GM23338 (cell line): ENCODE measurements around the gene PTPRN2. TPM values are rescaled to one million over a fixed set of nuclear protein-coding genes. Genes with fewer than 3 reads are reported as not detected.

Source experiments
- ATAC-seq: fragments of 200-7000 bp; cut with Tn5 transposase; 3 replicates; pipeline ENCODE4 v1.9.1; 2020
- DNase-seq: peaks from one replicate; pipeline ENCODE4 v3.0.0-alpha.2; 2015; ENCODE audit warnings: low spot score
- H2AFZ ChIP-seq: fragments of 200-600 bp; sonication (generic); 2 replicates; pipeline ENCODE4 v1.8.0; 2016; ENCODE audit warnings: antibody characterized with exemption, mild to moderate bottlenecking, moderate library complexity
- H3F3A ChIP-seq: fragments of 200-600 bp; sonication (generic); replicated peaks from 2 replicates; pipeline ENCODE4 v1.8.0; 2017; ENCODE audit warnings: antibody characterized with exemption, mixed run types, low read depth
- H3K27ac ChIP-seq: fragments of 200-600 bp; sonication (generic); 2 replicates; pipeline ENCODE4 v1.6.1; 2016; ENCODE audit warnings: low read depth
- H3K27me3 ChIP-seq: fragments of 200-600 bp; sonication (generic); 2 replicates; pipeline ENCODE4 v1.8.0; 2016; ENCODE audit warnings: mild to moderate bottlenecking, mixed run types, moderate library complexity; ENCODE audit not compliant: insufficient read depth
- H3K36me3 ChIP-seq: fragments of 200-600 bp; sonication (generic); 2 replicates; pipeline ENCODE4 v1.8.0; 2016; ENCODE audit warnings: mild to moderate bottlenecking; ENCODE audit not compliant: insufficient read depth
- H3K4me1 ChIP-seq: fragments of 200-600 bp; sonication (generic); 2 replicates; pipeline ENCODE4 v1.8.0; 2016; ENCODE audit warnings: mild to moderate bottlenecking, moderate library complexity; ENCODE audit not compliant: insufficient read depth
- H3K4me2 ChIP-seq: fragments of 200-600 bp; sonication (generic); 2 replicates; pipeline ENCODE4 v1.7.1; 2017; ENCODE audit warnings: mixed run types
- H3K4me3 ChIP-seq: fragments of 200-600 bp; sonication (generic); 2 replicates; pipeline ENCODE4 v1.6.1; 2016; ENCODE audit warnings: mixed run types
- H3K79me2 ChIP-seq: fragments of 200-600 bp; sonication (generic); replicated peaks from 2 replicates; pipeline ENCODE4 v1.8.0; 2017; ENCODE audit warnings: mild to moderate bottlenecking; ENCODE audit not compliant: insufficient read depth
- H3K9me2 ChIP-seq: fragments of 200-600 bp; sonication (generic); 2 replicates; pipeline ENCODE4 v1.8.0; 2017; ENCODE audit not compliant: insufficient read depth
- H4K20me1 ChIP-seq: fragments of 200-600 bp; sonication (generic); replicated peaks from 2 replicates; pipeline ENCODE4 v1.8.0; 2017; ENCODE audit warnings: mild to moderate bottlenecking; ENCODE audit not compliant: insufficient read depth
- H3K27ac Mint-ChIP-seq: 2 replicates; pipeline ENCODE4 v1.8.0; 2020; ENCODE audit warnings: inconsistent platforms, mild to moderate bottlenecking, moderate library complexity, mixed read lengths
- H3K27me3 Mint-ChIP-seq: 3 replicates; pipeline ENCODE4 v1.8.0; 2022; ENCODE audit warnings: low read depth, mild to moderate bottlenecking, moderate library complexity, mixed read lengths, inconsistent platforms; ENCODE audit not compliant: insufficient read depth, poor library complexity
- H3K36me3 Mint-ChIP-seq: 3 replicates; pipeline ENCODE4 v1.8.0; 2021; ENCODE audit warnings: low read depth, mild to moderate bottlenecking, inconsistent platforms, moderate library complexity, mixed read lengths
- H3K4me1 Mint-ChIP-seq: 3 replicates; pipeline ENCODE4 v1.8.0; 2020; ENCODE audit warnings: mild to moderate bottlenecking, inconsistent platforms, mixed read lengths
- H3K4me3 Mint-ChIP-seq: 3 replicates; pipeline ENCODE4 v1.8.0; 2021; ENCODE audit warnings: moderate library complexity, mild to moderate bottlenecking, inconsistent platforms, mixed read lengths
- H3K9me3 Mint-ChIP-seq: 3 replicates; pipeline ENCODE4 v1.8.0; 2020; ENCODE audit warnings: moderate library complexity, mild to moderate bottlenecking, inconsistent platforms, mixed read lengths
- CREB1 ChIP-seq: fragments of 250-450 bp; sonication (Bioruptor Pico); IDR thresholded peaks from 2 replicates; pipeline ENCODE4 v1.5.0; 2020; ENCODE audit warnings: low read depth, mild to moderate bottlenecking, moderate library complexity
- ETS1 ChIP-seq: IDR thresholded peaks from 2 replicates; pipeline ENCODE4 v1.6.1; 2016; ENCODE audit warnings: antibody characterized with exemption
- EZH2 ChIP-seq: fragments of 200-600 bp; sonication (generic); IDR thresholded peaks from one replicate; pipeline ENCODE4 v1.8.0; 2017; ENCODE audit warnings: antibody characterized with exemption, mild to moderate bottlenecking, low read depth; ENCODE audit not compliant: unreplicated experiment
- JUNB ChIP-seq: IDR thresholded peaks from one replicate; pipeline ENCODE4 v1.6.1; 2016; ENCODE audit warnings: antibody characterized with exemption; ENCODE audit not compliant: unreplicated experiment
- NANOG ChIP-seq: IDR thresholded peaks from 2 replicates; pipeline ENCODE4 v1.6.1; 2016; ENCODE audit warnings: antibody characterized with exemption, borderline replicate concordance
- POLR2AphosphoS5 ChIP-seq: IDR thresholded peaks from 2 replicates; pipeline ENCODE4 v1.6.1; 2016; ENCODE audit warnings: antibody characterized with exemption, low read depth
- STAT1 ChIP-seq: IDR thresholded peaks from one replicate; pipeline ENCODE4 v1.6.1; 2016; ENCODE audit warnings: antibody characterized with exemption; ENCODE audit not compliant: unreplicated experiment
- ZNF114 ChIP-seq: fragments of 250-450 bp; sonication (Bioruptor Pico); IDR thresholded peaks from 2 replicates; pipeline ENCODE4 v1.5.0; 2020; ENCODE audit warnings: mild to moderate bottlenecking, moderate library complexity
- ZNF331 ChIP-seq: fragments of 250-450 bp; sonication (Bioruptor Pico); IDR thresholded peaks from 2 replicates; pipeline ENCODE4 v1.5.0; 2020; ENCODE audit warnings: low read depth, mild to moderate bottlenecking, moderate library complexity
- ZNF462 ChIP-seq: fragments of 250-450 bp; sonication (Bioruptor Pico); IDR thresholded peaks from 2 replicates; pipeline ENCODE4 v1.5.0; 2020; ENCODE audit warnings: mild to moderate bottlenecking, moderate library complexity
- polyA plus RNA-seq: library from polyadenylated mRNA; unstranded; fragments of >200 nt; fragmentation: Nextera tagmentation; extraction: Ambion mirVana; gene quantifications from 2 replicates; pipeline ENCODE4 v1.2.1, GENCODE V29; 2016
- total RNA-seq: library from RNA; depleted of rRNA; stranded (reverse); fragments of >200 nt; shearing (Covaris generic); gene quantifications from 2 replicates; pipeline ENCODE4 v1.2.3, GENCODE V29; 2014
- TF ChIP-seq, protein P1 (sequence below), 2 experiments: fragments of 200-600 bp in 1 of 2; sonication (generic) in 1 of 2; conservative IDR thresholded peaks; 2 replicates each; pipeline versions ENCODE4 v1.5.1 to v1.6.1; 2016 to 2017; ENCODE audit warnings: antibody characterized with exemption in 2 of 2, low read depth in 2 of 2, mild to moderate bottlenecking in 2 of 2, moderate library complexity in 1 of 2

The PTPRN2 gene
- total and polyA plus RNA-seq, 2 experiments from 2014 or later = 0.87 to 4.0 TPM

DNA sequence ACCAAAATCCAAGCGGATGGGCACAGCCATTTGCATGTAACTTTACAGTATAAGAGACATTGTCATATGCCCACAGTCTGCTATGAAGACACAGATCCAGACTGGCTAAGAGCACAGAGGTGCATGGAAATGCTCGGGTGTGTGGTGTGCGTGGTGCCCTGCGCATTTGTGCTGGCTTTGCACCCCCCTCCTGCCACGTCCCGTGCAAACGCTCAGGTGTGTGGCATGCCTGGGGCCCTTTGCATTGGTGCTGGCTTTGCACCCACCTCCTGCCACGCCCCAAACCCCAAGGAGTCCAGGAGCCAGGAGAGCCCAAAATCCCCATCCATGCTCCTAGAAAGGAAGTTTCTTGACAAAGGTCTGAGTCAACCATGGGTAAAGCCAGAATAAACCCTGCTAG lies 306.2 kb downstream of the PTPRN2 start:
- peaks cover 47% of the 10 kb centered on the region for H3K36me3 Mint-ChIP-seq
- H3K79me2 ChIP-seq = no peaks in the 10 kb centered on the region
- no peak overlapping the region for H3K4me3 ChIP-seq
- TF ChIP-seq, protein P1, sequence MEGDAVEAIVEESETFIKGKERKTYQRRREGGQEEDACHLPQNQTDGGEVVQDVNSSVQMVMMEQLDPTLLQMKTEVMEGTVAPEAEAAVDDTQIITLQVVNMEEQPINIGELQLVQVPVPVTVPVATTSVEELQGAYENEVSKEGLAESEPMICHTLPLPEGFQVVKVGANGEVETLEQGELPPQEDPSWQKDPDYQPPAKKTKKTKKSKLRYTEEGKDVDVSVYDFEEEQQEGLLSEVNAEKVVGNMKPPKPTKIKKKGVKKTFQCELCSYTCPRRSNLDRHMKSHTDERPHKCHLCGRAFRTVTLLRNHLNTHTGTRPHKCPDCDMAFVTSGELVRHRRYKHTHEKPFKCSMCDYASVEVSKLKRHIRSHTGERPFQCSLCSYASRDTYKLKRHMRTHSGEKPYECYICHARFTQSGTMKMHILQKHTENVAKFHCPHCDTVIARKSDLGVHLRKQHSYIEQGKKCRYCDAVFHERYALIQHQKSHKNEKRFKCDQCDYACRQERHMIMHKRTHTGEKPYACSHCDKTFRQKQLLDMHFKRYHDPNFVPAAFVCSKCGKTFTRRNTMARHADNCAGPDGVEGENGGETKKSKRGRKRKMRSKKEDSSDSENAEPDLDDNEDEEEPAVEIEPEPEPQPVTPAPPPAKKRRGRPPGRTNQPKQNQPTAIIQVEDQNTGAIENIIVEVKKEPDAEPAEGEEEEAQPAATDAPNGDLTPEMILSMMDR (conservative IDR thresholded peaks at IDR 0.05; ENCODE audit: low read depth in 2 of 2) = no peak
- TF ChIP-seq EZH2 (no peak), ZNF114 (CRISPR knock-in tag) (no peak), ETS1 (no peak), JUNB (no peak), ZNF462 (CRISPR knock-in tag) (no peak), NANOG (no peak), ZNF331 (no peak), STAT1 (no peak), CREB1 (CRISPR knock-in tag) (no peak), POLR2AphosphoS5 (no peak)
- H3K27me3 ChIP-seq = no peaks in the 10 kb centered on the region
- H3K4me2 ChIP-seq = no peak overlapping the region
- H3K27me3 Mint-ChIP-seq = peaks cover 5% of the 10 kb centered on the region
- H3K4me1 Mint-ChIP-seq = no peaks in the 10 kb centered on the region
- H3K36me3 ChIP-seq = no peaks in the 10 kb centered on the region
- H3K27ac Mint-ChIP-seq = no peak overlapping the region
- no peaks in the 10 kb centered on the region for H3K9me2 ChIP-seq
- ATAC-seq = no peak
- no peaks in the 10 kb centered on the region for H4K20me1 ChIP-seq
- no peaks in the 10 kb centered on the region for H3F3A ChIP-seq
- no peak overlapping the region for H3K4me3 Mint-ChIP-seq
- no peak overlapping the region for H3K27ac ChIP-seq
- no peak overlapping the region for H2AFZ ChIP-seq
- peaks cover 100% of the 10 kb centered on the region for H3K9me3 Mint-ChIP-seq
- H3K4me1 ChIP-seq = no peaks in the 10 kb centered on the region
- DNase-seq = no peak
